ENCODE measurements around the gene HBA2. TPM values are rescaled to one million over a fixed set of nuclear protein-coding genes. Genes with fewer than 3 reads are reported as not detected.
"Not testable (repeated sequence)": the region's sequence is repeated elsewhere in the genome, so short reads cannot be mapped to it uniquely, and the experiment has no call there.

HBA2 gene
- polyA plus RNA-seq, 1 donor: 1,574 TPM

- H3K27me3 ChIP-seq (ENCODE audit: control insufficient read depth, insufficient read depth, low read length): peaks cover 68% of the 10 kb centered on the region
- H3K4me1 ChIP-seq (ENCODE audit: control insufficient read depth, insufficient read depth, low read length); H3K9me3 ChIP-seq (ENCODE audit: control insufficient read depth, low read depth, low read length); H3K27ac ChIP-seq (ENCODE audit: low read length); DNase-seq; H3K36me3 ChIP-seq (ENCODE audit: control insufficient read depth, insufficient read depth, low read length); H3K4me3 ChIP-seq (ENCODE audit: low read length): not testable (repeated sequence)
- WGBS (ENCODE audit: insufficient coverage, low lambda C conversion rate): no CpG with 5 or more reads among the region's 44 CpGs
These were observed 657 bp downstream of the HBA2 start for GRCh38 chr16:173211-173854.

- H3K27ac ChIP-seq (ENCODE audit: low read length); DNase-seq; H3K4me1 ChIP-seq (ENCODE audit: control insufficient read depth, insufficient read depth, low read length); H3K4me3 ChIP-seq (ENCODE audit: low read length); H3K36me3 ChIP-seq (ENCODE audit: control insufficient read depth, insufficient read depth, low read length); H3K9me3 ChIP-seq (ENCODE audit: control insufficient read depth, low read depth, low read length): not testable (repeated sequence)
- no CpG with 5 or more reads among the region's 13 CpGs for WGBS (ENCODE audit: insufficient coverage, low lambda C conversion rate)
- peaks cover 68% of the 10 kb centered on the region for H3K27me3 ChIP-seq (ENCODE audit: control insufficient read depth, insufficient read depth, low read length)
These were observed 1.5 kb downstream of the HBA2 start for GRCh38 chr16:173928-174769.

GRCh38 chr16:175011-175949 is 2.6 kb downstream of the HBA2 start:
- Histone ChIP-seq H3K9me3 (ENCODE audit: control insufficient read depth, low read depth, low read length) (no peaks in the 10 kb centered on the region), H3K4me1 (ENCODE audit: control insufficient read depth, insufficient read depth, low read length) (no peaks in the 10 kb centered on the region), H3K27ac (ENCODE audit: low read length) (no peak overlapping the region), H3K4me3 (ENCODE audit: low read length) (no peak overlapping the region), H3K36me3 (ENCODE audit: control insufficient read depth, insufficient read depth, low read length) (no peaks in the 10 kb centered on the region), H3K27me3 (ENCODE audit: control insufficient read depth, insufficient read depth, low read length) (peaks cover 72% of the 10 kb centered on the region)
- 80% methylated on average over 1 of the region's 8 CpGs for WGBS (ENCODE audit: insufficient coverage, low lambda C conversion rate)
- no peak for DNase-seq

GRCh38 chr16:176006-176405 is 3.3 kb downstream of the HBA2 start:
- DNase-seq; H3K27ac ChIP-seq (ENCODE audit: low read length); H3K4me3 ChIP-seq (ENCODE audit: low read length); H3K36me3 ChIP-seq (ENCODE audit: control insufficient read depth, insufficient read depth, low read length); H3K4me1 ChIP-seq (ENCODE audit: control insufficient read depth, insufficient read depth, low read length); H3K9me3 ChIP-seq (ENCODE audit: control insufficient read depth, low read depth, low read length): not testable (repeated sequence)
- WGBS (ENCODE audit: insufficient coverage, low lambda C conversion rate): no CpG with 5 or more reads among the region's 39 CpGs
- H3K27me3 ChIP-seq (ENCODE audit: control insufficient read depth, insufficient read depth, low read length): peaks cover 73% of the 10 kb centered on the region

- H3K36me3 ChIP-seq (ENCODE audit: control insufficient read depth, insufficient read depth, low read length); H3K4me1 ChIP-seq (ENCODE audit: control insufficient read depth, insufficient read depth, low read length); H3K9me3 ChIP-seq (ENCODE audit: control insufficient read depth, low read depth, low read length); H3K27ac ChIP-seq (ENCODE audit: low read length); DNase-seq; H3K4me3 ChIP-seq (ENCODE audit: low read length): not testable (repeated sequence)
- no CpG with 5 or more reads among the region's 88 CpGs for WGBS (ENCODE audit: insufficient coverage, low lambda C conversion rate)
- peaks cover 68% of the 10 kb centered on the region for H3K27me3 ChIP-seq (ENCODE audit: control insufficient read depth, insufficient read depth, low read length)
These were observed 4.1 kb downstream of the HBA2 start, which contains the start of gene HBA1 for GRCh38 chr16:176477-177382. Gene HBA1, plus strand, starts transcription at chr16:176680. Its CDS starts 37 bp downstream, at chr16:176717.

- DNase-seq: no peak
- H3K9me3 ChIP-seq (ENCODE audit: control insufficient read depth, low read depth, low read length): no peaks in the 10 kb centered on the region
- peaks cover 6% of the 10 kb centered on the region for H3K4me1 ChIP-seq (ENCODE audit: control insufficient read depth, insufficient read depth, low read length)
- no peaks in the 10 kb centered on the region for H3K36me3 ChIP-seq (ENCODE audit: control insufficient read depth, insufficient read depth, low read length)
- no CpG with 5 or more reads among the region's 13 CpGs for WGBS (ENCODE audit: insufficient coverage, low lambda C conversion rate)
- H3K27ac ChIP-seq (ENCODE audit: low read length): no peak overlapping the region
- H3K4me3 ChIP-seq (ENCODE audit: low read length): no peak overlapping the region
- peaks cover 66% of the 10 kb centered on the region for H3K27me3 ChIP-seq (ENCODE audit: control insufficient read depth, insufficient read depth, low read length)
These were observed 4.7 kb downstream of the HBA2 start for GRCh38 chr16:177394-177822.

- Histone ChIP-seq H3K4me1 (ENCODE audit: control insufficient read depth, insufficient read depth, low read length) (peaks cover 6% of the 10 kb centered on the region), H3K36me3 (ENCODE audit: control insufficient read depth, insufficient read depth, low read length) (no peaks in the 10 kb centered on the region), H3K27ac (ENCODE audit: low read length) (no peak overlapping the region), H3K4me3 (ENCODE audit: low read length) (no peak overlapping the region), H3K27me3 (ENCODE audit: control insufficient read depth, insufficient read depth, low read length) (peaks cover 66% of the 10 kb centered on the region), H3K9me3 (ENCODE audit: control insufficient read depth, low read depth, low read length) (no peaks in the 10 kb centered on the region)
- no peak for DNase-seq
- 75% methylated on average over 1 of the region's 11 CpGs for WGBS (ENCODE audit: insufficient coverage, low lambda C conversion rate)
These were observed 5.4 kb downstream of the HBA2 start for GRCh38 chr16:177981-178667.

GRCh38 chr16:178668-179015 is 6.0 kb downstream of the HBA2 start:
- H3K9me3 ChIP-seq (ENCODE audit: control insufficient read depth, low read depth, low read length): no peaks in the 10 kb centered on the region
- no CpG with 5 or more reads among the region's 11 CpGs for WGBS (ENCODE audit: insufficient coverage, low lambda C conversion rate)
- peaks cover 62% of the 10 kb centered on the region for H3K27me3 ChIP-seq (ENCODE audit: control insufficient read depth, insufficient read depth, low read length)
- H3K27ac ChIP-seq (ENCODE audit: low read length): no peak overlapping the region
- no peak overlapping the region for H3K4me3 ChIP-seq (ENCODE audit: low read length)
- no peak for DNase-seq
- peaks cover 6% of the 10 kb centered on the region for H3K4me1 ChIP-seq (ENCODE audit: control insufficient read depth, insufficient read depth, low read length)
- H3K36me3 ChIP-seq (ENCODE audit: control insufficient read depth, insufficient read depth, low read length): no peaks in the 10 kb centered on the region
